Endodermal cell (in vitro differentiated cells): ENCODE measurements around the gene KLHDC2. TPM values are rescaled to one million over a fixed set of nuclear protein-coding genes. Genes with fewer than 3 reads are reported as not detected.
"Not testable (repeated sequence)": the region's sequence is repeated elsewhere in the genome, so short reads cannot be mapped to it uniquely, and the experiment has no call there.

ENCODE experiments used
- DNase-seq: peaks from one replicate; pipeline ENCODE4 v3.0.0-alpha.2; 2017
- H3K27ac ChIP-seq: 2 replicates; pipeline ENCODE4 v1.5.1; 2013; ENCODE audit warnings: mild to moderate bottlenecking, low read depth, low read length, moderate library complexity
- H3K27me3 ChIP-seq: 2 replicates; pipeline ENCODE4 v1.6.1; 2013; ENCODE audit warnings: mild to moderate bottlenecking, low read length, moderate library complexity; ENCODE audit not compliant: insufficient read depth, control insufficient read depth, poor library complexity, severe bottlenecking
- H3K36me3 ChIP-seq: 2 replicates; pipeline ENCODE4 v1.7.0; 2013; ENCODE audit warnings: mild to moderate bottlenecking, low read length, moderate library complexity; ENCODE audit not compliant: control insufficient read depth, insufficient read depth
- H3K4me1 ChIP-seq: one replicate; pipeline ENCODE4 v1.7.0; 2013; ENCODE audit warnings: low read length; ENCODE audit not compliant: control insufficient read depth, insufficient read depth
- H3K4me3 ChIP-seq: 2 replicates; pipeline ENCODE4 v1.5.1; 2013; ENCODE audit warnings: mild to moderate bottlenecking, low read length, moderate library complexity
- H3K9ac ChIP-seq: 2 replicates; pipeline ENCODE4 v1.6.1; 2013; ENCODE audit warnings: mild to moderate bottlenecking, low read length, moderate library complexity; ENCODE audit not compliant: poor library complexity, severe bottlenecking; ENCODE audit errors: extremely low read depth
- H3K9me3 ChIP-seq: 2 replicates; pipeline ENCODE4 v1.6.1; 2013; ENCODE audit warnings: mild to moderate bottlenecking, low read length, moderate library complexity; ENCODE audit not compliant: control insufficient read depth
- H3K27ac Mint-ChIP-seq: 2 replicates; pipeline ENCODE4 v1.8.0; 2020; ENCODE audit warnings: mixed read lengths
- H3K27me3 Mint-ChIP-seq: 2 replicates; pipeline ENCODE4 v1.8.0; 2021; ENCODE audit warnings: mild to moderate bottlenecking, mixed read lengths; ENCODE audit not compliant: insufficient read depth
- H3K36me3 Mint-ChIP-seq: 2 replicates; pipeline ENCODE4 v1.8.0; 2020; ENCODE audit warnings: low read depth, mixed read lengths
- H3K4me1 Mint-ChIP-seq: 2 replicates; pipeline ENCODE4 v1.8.0; 2020; ENCODE audit warnings: mixed read lengths
- H3K4me3 Mint-ChIP-seq: 2 replicates; pipeline ENCODE4 v1.8.0; 2020; ENCODE audit warnings: mild to moderate bottlenecking, moderate library complexity, mixed read lengths
- H3K9me3 Mint-ChIP-seq: 2 replicates; pipeline ENCODE4 v1.8.0; 2020; ENCODE audit warnings: mild to moderate bottlenecking, mixed read lengths
- WGBS, 2 experiments: methylation state at CpG; one replicate each; pipeline versions ENCODE4 v1.1.5 to v1.1.7; 2013; ENCODE audit warnings: missing lambda C conversion rate in 2 of 2, mixed read lengths in 1 of 2; ENCODE audit not compliant: insufficient coverage in 1 of 2, insufficient read length in 1 of 2; 5-methylcytosine and 5-hydroxymethylcytosine counted together
- total RNA-seq, 2 donors: library from RNA; stranded (reverse); fragmentation: NEBNext Ultra II Directional in 1 of 2; extraction: Animal tissue kit (Norgen Biotek cat#: 25700) in 1 of 2; gene quantifications; 2 replicates in 1 of 2; 3 replicates in 1 of 2; pipeline ENCODE4 v1.2.1, GENCODE V29; 2021
- TF ChIP-seq, protein P1 (sequence below): fragments of 200-600 bp; sonication (generic); conservative IDR thresholded peaks from 2 replicates; pipeline ENCODE4 v1.5.0; 2021; ENCODE audit warnings: antibody characterized with exemption, mild to moderate bottlenecking

Gene KLHDC2
- total RNA-seq, 2 donors from 2014 or later = 45.8 to 48.4 TPM

DNA sequence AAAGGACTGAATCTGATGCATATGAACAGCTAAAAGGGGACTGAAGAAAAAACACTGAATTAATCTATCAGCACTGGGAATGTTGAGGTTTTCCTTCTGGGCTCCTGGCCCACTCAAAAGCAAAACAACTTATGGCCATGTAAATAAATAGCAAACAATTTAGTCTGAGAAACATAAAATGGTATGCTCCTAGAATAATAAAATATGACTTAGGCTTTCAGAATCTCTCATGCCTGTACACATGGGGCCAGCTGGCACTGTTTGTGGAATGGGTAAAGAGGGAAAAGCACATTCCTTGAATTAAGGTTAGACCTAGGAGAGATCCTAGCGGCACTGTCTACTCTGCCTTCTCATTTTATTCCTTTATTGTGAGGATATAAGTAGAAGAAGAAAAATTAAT lies 6.2 kb downstream of the KLHDC2 start:
- H3K9me3 ChIP-seq = no peaks in the 10 kb centered on the region
- peaks cover 12% of the 10 kb centered on the region for H3K4me1 Mint-ChIP-seq
- peaks cover 41% of the 10 kb centered on the region for H3K36me3 Mint-ChIP-seq
- H3K9ac ChIP-seq = no peak overlapping the region
- H3K4me1 ChIP-seq = peaks cover 6% of the 10 kb centered on the region
- no peak overlapping the region for H3K4me3 Mint-ChIP-seq
- H3K27ac ChIP-seq = no peak overlapping the region
- no peaks in the 10 kb centered on the region for H3K9me3 Mint-ChIP-seq
- no peak overlapping the region for H3K27ac Mint-ChIP-seq
- WGBS, 2 experiments = no CpG with 5 or more reads among the region's 1 CpG
- no peak for DNase-seq
- H3K27me3 Mint-ChIP-seq = no peaks in the 10 kb centered on the region
- TF ChIP-seq, protein P1, sequence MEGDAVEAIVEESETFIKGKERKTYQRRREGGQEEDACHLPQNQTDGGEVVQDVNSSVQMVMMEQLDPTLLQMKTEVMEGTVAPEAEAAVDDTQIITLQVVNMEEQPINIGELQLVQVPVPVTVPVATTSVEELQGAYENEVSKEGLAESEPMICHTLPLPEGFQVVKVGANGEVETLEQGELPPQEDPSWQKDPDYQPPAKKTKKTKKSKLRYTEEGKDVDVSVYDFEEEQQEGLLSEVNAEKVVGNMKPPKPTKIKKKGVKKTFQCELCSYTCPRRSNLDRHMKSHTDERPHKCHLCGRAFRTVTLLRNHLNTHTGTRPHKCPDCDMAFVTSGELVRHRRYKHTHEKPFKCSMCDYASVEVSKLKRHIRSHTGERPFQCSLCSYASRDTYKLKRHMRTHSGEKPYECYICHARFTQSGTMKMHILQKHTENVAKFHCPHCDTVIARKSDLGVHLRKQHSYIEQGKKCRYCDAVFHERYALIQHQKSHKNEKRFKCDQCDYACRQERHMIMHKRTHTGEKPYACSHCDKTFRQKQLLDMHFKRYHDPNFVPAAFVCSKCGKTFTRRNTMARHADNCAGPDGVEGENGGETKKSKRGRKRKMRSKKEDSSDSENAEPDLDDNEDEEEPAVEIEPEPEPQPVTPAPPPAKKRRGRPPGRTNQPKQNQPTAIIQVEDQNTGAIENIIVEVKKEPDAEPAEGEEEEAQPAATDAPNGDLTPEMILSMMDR = no peak
- H3K27me3 ChIP-seq = no peaks in the 10 kb centered on the region
- no peak overlapping the region for H3K4me3 ChIP-seq
- H3K36me3 ChIP-seq = peaks cover 50% of the 10 kb centered on the region

DNA sequence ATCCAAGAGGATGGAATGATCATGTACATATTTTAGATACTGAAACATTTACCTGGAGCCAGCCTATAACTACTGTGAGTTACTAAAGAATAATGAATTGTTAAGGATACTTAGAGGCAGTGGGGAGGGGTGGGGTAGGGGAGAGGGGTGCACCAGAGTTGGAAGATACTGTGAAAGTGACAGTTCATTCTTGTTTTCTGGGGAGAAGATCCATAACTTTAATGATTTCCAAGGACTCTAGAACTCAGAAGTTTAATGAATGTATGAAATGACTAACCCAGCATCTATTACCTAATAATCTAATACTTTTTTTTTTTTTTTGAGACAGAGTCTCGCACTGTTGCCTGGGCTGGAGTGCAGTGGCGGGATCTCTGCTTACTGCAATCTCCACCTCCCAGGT lies 10.5 kb downstream of the KLHDC2 start:
- Mint-ChIP-seq H3K27ac (no peak overlapping the region), H3K36me3 (peaks cover 65% of the 10 kb centered on the region), H3K27me3 (no peaks in the 10 kb centered on the region), H3K9me3 (no peaks in the 10 kb centered on the region), H3K4me3 (no peak overlapping the region), H3K4me1 (no peaks in the 10 kb centered on the region)
- DNase-seq = no peak
- Histone ChIP-seq H3K9ac (no peak overlapping the region), H3K36me3 (peaks cover 82% of the 10 kb centered on the region), H3K9me3 (no peaks in the 10 kb centered on the region), H3K27ac (no peak overlapping the region), H3K4me1 (no peaks in the 10 kb centered on the region), H3K4me3 (no peak overlapping the region), H3K27me3 (no peaks in the 10 kb centered on the region)
- TF ChIP-seq, protein P1 = no peak
- 96% methylated on average over 2 of the region's 2 CpGs; no CpG with 5 or more reads in 1 of the 2 experiments for WGBS, 2 experiments

DNA sequence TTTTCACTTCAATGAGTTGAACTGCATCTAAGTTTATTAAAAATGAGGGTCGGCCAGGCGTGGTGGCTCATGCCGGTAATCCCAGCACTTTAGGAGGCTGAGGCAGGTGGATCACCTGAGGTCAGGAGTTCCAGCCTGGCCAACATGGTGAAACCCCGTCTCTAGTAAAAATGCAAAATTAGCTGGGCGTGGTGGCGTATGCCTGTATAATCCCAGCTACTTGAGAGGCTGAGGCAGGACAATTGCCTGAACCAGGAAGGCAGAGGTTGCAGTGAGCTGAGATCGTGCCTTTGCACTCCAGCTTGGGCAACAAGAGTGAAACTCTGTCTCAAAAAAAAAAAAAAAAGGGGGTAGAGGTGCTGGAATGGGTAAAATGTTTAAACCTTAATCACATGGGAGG lies 13.1 kb downstream of the KLHDC2 start:
- H3K9me3 ChIP-seq, H3K4me1 Mint-ChIP-seq, H3K9ac ChIP-seq, H3K27ac Mint-ChIP-seq, DNase-seq, H3K9me3 Mint-ChIP-seq, H3K27ac ChIP-seq, H3K27me3 Mint-ChIP-seq, H3K4me3 ChIP-seq, H3K27me3 ChIP-seq, H3K4me1 ChIP-seq, H3K4me3 Mint-ChIP-seq: not testable (repeated sequence)
- peaks cover 88% of the 10 kb centered on the region for H3K36me3 ChIP-seq
- peaks cover 66% of the 10 kb centered on the region for H3K36me3 Mint-ChIP-seq
- 90 to 97% methylated on average over 6 to 7 of the region's 7 CpGs for WGBS, 2 experiments

DNA sequence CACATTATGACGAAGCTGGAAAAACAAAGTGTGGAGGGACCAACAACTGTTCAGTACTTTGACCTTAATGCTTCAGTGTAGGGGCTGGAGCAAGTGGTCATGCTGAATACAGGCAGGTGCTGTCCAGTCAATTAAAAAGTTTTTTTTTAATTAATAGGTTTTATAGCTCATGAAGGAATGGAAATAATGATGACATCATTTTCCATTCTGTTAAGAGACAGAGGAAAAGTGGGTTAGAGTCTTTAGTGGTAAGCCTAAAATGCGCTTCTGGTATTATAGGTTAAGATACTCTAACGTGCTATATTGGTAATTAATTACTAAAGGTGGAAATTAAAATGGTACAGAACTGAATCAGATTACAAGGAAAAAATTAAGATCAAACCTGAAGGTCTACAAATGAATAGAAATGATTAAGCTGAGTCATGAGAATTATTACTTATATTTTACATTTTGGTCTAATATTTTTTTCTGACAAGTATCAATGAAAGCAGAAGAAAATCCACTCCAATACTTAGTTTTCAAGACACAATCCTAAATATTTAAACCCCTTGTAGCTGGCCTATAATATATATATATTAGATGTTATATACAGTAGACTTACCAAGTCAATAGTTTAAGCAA lies 15.6 kb downstream of the KLHDC2 start:
- Histone ChIP-seq H3K9me3 (no peaks in the 10 kb centered on the region), H3K4me1 (no peaks in the 10 kb centered on the region), H3K36me3 (peaks cover 98% of the 10 kb centered on the region), H3K9ac (no peak overlapping the region), H3K27me3 (no peaks in the 10 kb centered on the region), H3K27ac (no peak overlapping the region), H3K4me3 (no peak overlapping the region)
- no peaks in the 10 kb centered on the region for H3K4me1 Mint-ChIP-seq
- TF ChIP-seq, protein P1 = no peak
- no peaks in the 10 kb centered on the region for H3K9me3 Mint-ChIP-seq
- 95% methylated on average over 2 to 3 of the region's 3 CpGs for WGBS, 2 experiments
- H3K4me3 Mint-ChIP-seq = no peak overlapping the region
- peaks cover 70% of the 10 kb centered on the region for H3K36me3 Mint-ChIP-seq
- no peak for DNase-seq
- no peak overlapping the region for H3K27ac Mint-ChIP-seq
- H3K27me3 Mint-ChIP-seq = no peaks in the 10 kb centered on the region
